ENCODE measurements around the gene PRKN. TPM values are rescaled to one million over a fixed set of nuclear protein-coding genes. Genes with fewer than 3 reads are reported as not detected.
A peak's percentile ranks its signal among the peaks of the same experiment; 100 is the strongest.

PRKN gene
- total and polyA plus RNA-seq, 2 experiments from 2014 or later = 1.2 to 2.3 TPM

- Histone ChIP-seq H3K79me2 (ENCODE audit: insufficient read depth) (no peaks in the 10 kb centered on the region), H4K20me1 (ENCODE audit: insufficient read depth) (no peaks in the 10 kb centered on the region), H3K4me2 (ENCODE audit: unreplicated experiment) (no peak overlapping the region), H3K27ac (no peak overlapping the region), H3K4me3 (no peak overlapping the region), H3F3A (ENCODE audit: insufficient read depth) (no peaks in the 10 kb centered on the region), H3K9me3 (ENCODE audit: low read depth) (no peaks in the 10 kb centered on the region), H2AFZ (no peak overlapping the region), H3K27me3 (replicated peaks; ENCODE audit: insufficient read depth) (no peaks in the 10 kb centered on the region), H3K36me3 (ENCODE audit: low read depth) (no peaks in the 10 kb centered on the region), H3K9me2 (ENCODE audit: insufficient read depth) (no peaks in the 10 kb centered on the region), H3K9ac (no peak overlapping the region), H3K4me1 (ENCODE audit: insufficient read depth) (no peaks in the 10 kb centered on the region)
- TF ChIP-seq EZH2 (IDR thresholded peaks at IDR 0.05; ENCODE audit: insufficient read depth, poor library complexity, severe bottlenecking) (no peak), EZH2phosphoT487 (IDR thresholded peaks at IDR 0.05; ENCODE audit: insufficient read depth, low read depth) (no peak)
- in situ Hi-C loops (cut with MboI) = no loop called here
- DNase-seq = no peak
- WGBS, 2 experiments (ENCODE audit: low coverage in 1 of 2, low lambda C conversion rate in 2 of 2, missing lambda C conversion rate in 2 of 2) = 61 to 64% methylated on average over 2 of the region's 2 CpGs
Observed at GRCh38 chr6:162710936-162711335, 16.6 kb downstream of the PRKN start.

- H3K36me3 ChIP-seq (ENCODE audit: low read depth) = no peaks in the 10 kb centered on the region
- H3K9ac ChIP-seq = no peak overlapping the region
- TF ChIP-seq EZH2phosphoT487 (IDR thresholded peaks at IDR 0.05; ENCODE audit: insufficient read depth, low read depth) = no peak
- no peak for TF ChIP-seq EZH2 (IDR thresholded peaks at IDR 0.05; ENCODE audit: insufficient read depth, poor library complexity, severe bottlenecking)
- WGBS, 2 experiments (ENCODE audit: low coverage in 1 of 2, low lambda C conversion rate in 2 of 2, missing lambda C conversion rate in 2 of 2) = 42 to 65% methylated on average over 1 of the region's 1 CpG
- no peak overlapping the region for H3K4me3 ChIP-seq
- H2AFZ ChIP-seq = no peak overlapping the region
- no peaks in the 10 kb centered on the region for H3K79me2 ChIP-seq (ENCODE audit: insufficient read depth)
- H3K27me3 ChIP-seq (replicated peaks; ENCODE audit: insufficient read depth) = no peaks in the 10 kb centered on the region
- H3K9me3 ChIP-seq (ENCODE audit: low read depth) = no peaks in the 10 kb centered on the region
- H4K20me1 ChIP-seq (ENCODE audit: insufficient read depth) = no peaks in the 10 kb centered on the region
- DNase-seq = no peak
- H3K4me1 ChIP-seq (ENCODE audit: insufficient read depth) = no peaks in the 10 kb centered on the region
- in situ Hi-C loops (cut with MboI) = no loop called here
- H3K4me2 ChIP-seq (ENCODE audit: unreplicated experiment) = no peak overlapping the region
- H3K27ac ChIP-seq = no peak overlapping the region
- no peaks in the 10 kb centered on the region for H3F3A ChIP-seq (ENCODE audit: insufficient read depth)
- H3K9me2 ChIP-seq (ENCODE audit: insufficient read depth) = no peaks in the 10 kb centered on the region
Observed at GRCh38 chr6:162710419-162710818, 17.1 kb downstream of the PRKN start.

- WGBS, 2 experiments (ENCODE audit: low coverage in 1 of 2, low lambda C conversion rate in 2 of 2, missing lambda C conversion rate in 2 of 2) = 29 to 48% methylated on average over 4 of the region's 4 CpGs
- in situ Hi-C loops (cut with MboI) = no loop called here
- Histone ChIP-seq H3K36me3 (ENCODE audit: low read depth) (no peaks in the 10 kb centered on the region), H3K27ac (no peak overlapping the region), H3K4me2 (ENCODE audit: unreplicated experiment) (no peak overlapping the region), H2AFZ (no peak overlapping the region), H4K20me1 (ENCODE audit: insufficient read depth) (no peaks in the 10 kb centered on the region), H3F3A (ENCODE audit: insufficient read depth) (no peaks in the 10 kb centered on the region), H3K4me1 (ENCODE audit: insufficient read depth) (no peaks in the 10 kb centered on the region), H3K27me3 (replicated peaks; ENCODE audit: insufficient read depth) (no peaks in the 10 kb centered on the region), H3K9ac (no peak overlapping the region), H3K9me2 (ENCODE audit: insufficient read depth) (no peaks in the 10 kb centered on the region), H3K79me2 (ENCODE audit: insufficient read depth) (no peaks in the 10 kb centered on the region), H3K9me3 (ENCODE audit: low read depth) (no peaks in the 10 kb centered on the region), H3K4me3 (no peak overlapping the region)
- DNase-seq = no peak
- TF ChIP-seq EZH2phosphoT487 (IDR thresholded peaks at IDR 0.05; ENCODE audit: insufficient read depth, low read depth) = no peak
- no peak for TF ChIP-seq EZH2 (IDR thresholded peaks at IDR 0.05; ENCODE audit: insufficient read depth, poor library complexity, severe bottlenecking)
Observed at GRCh38 chr6:162709431-162709830, 18.1 kb downstream of the PRKN start.

- no peaks in the 10 kb centered on the region for H3K9me3 ChIP-seq (ENCODE audit: low read depth)
- no peaks in the 10 kb centered on the region for H3K4me1 ChIP-seq (ENCODE audit: insufficient read depth)
- no peak overlapping the region for H2AFZ ChIP-seq
- WGBS, 2 experiments (ENCODE audit: low coverage in 1 of 2, low lambda C conversion rate in 2 of 2, missing lambda C conversion rate in 2 of 2) = 74 to 81% methylated on average over 6 of the region's 6 CpGs
- in situ Hi-C loops (cut with MboI) = no loop called here
- H3K9ac ChIP-seq = no peak overlapping the region
- H3K4me2 ChIP-seq (ENCODE audit: unreplicated experiment) = no peak overlapping the region
- H3F3A ChIP-seq (ENCODE audit: insufficient read depth) = no peaks in the 10 kb centered on the region
- no peaks in the 10 kb centered on the region for H4K20me1 ChIP-seq (ENCODE audit: insufficient read depth)
- no peaks in the 10 kb centered on the region for H3K27me3 ChIP-seq (replicated peaks; ENCODE audit: insufficient read depth)
- no peak for DNase-seq
- H3K36me3 ChIP-seq (ENCODE audit: low read depth) = no peaks in the 10 kb centered on the region
- TF ChIP-seq EZH2phosphoT487 (IDR thresholded peaks at IDR 0.05; ENCODE audit: insufficient read depth, low read depth) = no peak
- no peak for TF ChIP-seq EZH2 (IDR thresholded peaks at IDR 0.05; ENCODE audit: insufficient read depth, poor library complexity, severe bottlenecking)
- no peak overlapping the region for H3K27ac ChIP-seq
- H3K79me2 ChIP-seq (ENCODE audit: insufficient read depth) = no peaks in the 10 kb centered on the region
- H3K4me3 ChIP-seq = no peak overlapping the region
- H3K9me2 ChIP-seq (ENCODE audit: insufficient read depth) = no peaks in the 10 kb centered on the region
Observed at GRCh38 chr6:162708971-162709370, 18.6 kb downstream of the PRKN start.

GRCh38 chr6:162706232-162706631 is 21.3 kb downstream of the PRKN start:
- DNase-seq = peak; percentile 12
- H3K36me3 ChIP-seq (ENCODE audit: low read depth) = no peaks in the 10 kb centered on the region
- TF ChIP-seq EZH2phosphoT487 (IDR thresholded peaks at IDR 0.05; ENCODE audit: insufficient read depth, low read depth) = no peak
- no peak for TF ChIP-seq EZH2 (IDR thresholded peaks at IDR 0.05; ENCODE audit: insufficient read depth, poor library complexity, severe bottlenecking)

More at GRCh38 chr6:162706232-162706631, 21.3 kb downstream of the PRKN start:
- H2AFZ ChIP-seq = peak overlapping the region; percentile 38; the same call in 1 of the 2 replicates
- H3K9me2 ChIP-seq (ENCODE audit: insufficient read depth) = no peaks in the 10 kb centered on the region
- H3K79me2 ChIP-seq (ENCODE audit: insufficient read depth) = no peaks in the 10 kb centered on the region
- no peaks in the 10 kb centered on the region for H3F3A ChIP-seq (ENCODE audit: insufficient read depth)
- H3K9me3 ChIP-seq (ENCODE audit: low read depth) = no peaks in the 10 kb centered on the region
- in situ Hi-C loops (cut with MboI) = no loop called here
- no peak overlapping the region for H3K4me2 ChIP-seq (ENCODE audit: unreplicated experiment)
- H3K4me1 ChIP-seq (ENCODE audit: insufficient read depth) = no peaks in the 10 kb centered on the region
- no peak overlapping the region for H3K27ac ChIP-seq
- no peaks in the 10 kb centered on the region for H4K20me1 ChIP-seq (ENCODE audit: insufficient read depth)
- no peak overlapping the region for H3K9ac ChIP-seq
- H3K4me3 ChIP-seq = no peak overlapping the region
- WGBS, 2 experiments (ENCODE audit: low coverage in 1 of 2, low lambda C conversion rate in 2 of 2, missing lambda C conversion rate in 2 of 2) = 41 to 45% methylated on average over 6 of the region's 6 CpGs
- no peaks in the 10 kb centered on the region for H3K27me3 ChIP-seq (replicated peaks; ENCODE audit: insufficient read depth)
